Ishikawa (cell line): Measurements from ENCODE around the gene ST6GALNAC3.

ENCODE experiments used
- EGR1 ChIP-seq: IDR thresholded peaks from 2 replicates; pipeline ENCODE4 v1.6.1; 2012
- EP300 ChIP-seq: IDR thresholded peaks from 2 replicates; pipeline ENCODE4 v1.6.1; 2012; ENCODE audit warnings: borderline replicate concordance
- FOXM1 ChIP-seq: IDR thresholded peaks from 2 replicates; pipeline ENCODE4 v1.6.1; 2012; ENCODE audit warnings: low read depth, borderline replicate concordance
- MAX ChIP-seq: IDR thresholded peaks from 2 replicates; pipeline ENCODE4 v1.6.1; 2012
- NFIC ChIP-seq: IDR thresholded peaks from 2 replicates; pipeline ENCODE4 v1.6.1; 2012
- RAD21 ChIP-seq: IDR thresholded peaks from 2 replicates; pipeline ENCODE4 v1.6.1; 2012; ENCODE audit warnings: low read depth
- REST ChIP-seq: IDR thresholded peaks from 2 replicates; pipeline ENCODE4 v1.6.1; 2012; ENCODE audit warnings: low read depth, mild to moderate bottlenecking
- TAF1 ChIP-seq: IDR thresholded peaks from 2 replicates; pipeline ENCODE4 v1.6.1; 2012; ENCODE audit warnings: low read depth, mild to moderate bottlenecking
- ZBTB7A ChIP-seq: IDR thresholded peaks from 2 replicates; pipeline ENCODE4 v1.6.1; 2012; ENCODE audit warnings: low read depth

GRCh38 chr1:76135835-76136234 is 61.3 kb downstream of the ST6GALNAC3 start:
- TF ChIP-seq NFIC (no peak), ZBTB7A (no peak), EP300 (no peak), RAD21 (no peak), MAX (no peak), EGR1 (no peak), FOXM1 (no peak), REST (no peak), TAF1 (no peak)
